ENCODE measurements around the gene LONP2. TPM values are rescaled to one million over a fixed set of nuclear protein-coding genes. Genes with fewer than 3 reads are reported as not detected.
A peak's percentile ranks its signal among the peaks of the same experiment; 100 is the strongest.

Gene LONP2
- total and polyA plus RNA-seq, 2 of the 13 experiments (the other 11 are each of a cell fraction or from before 2014, with no cell fraction given), result 39.2 to 63.3 TPM

DNA sequence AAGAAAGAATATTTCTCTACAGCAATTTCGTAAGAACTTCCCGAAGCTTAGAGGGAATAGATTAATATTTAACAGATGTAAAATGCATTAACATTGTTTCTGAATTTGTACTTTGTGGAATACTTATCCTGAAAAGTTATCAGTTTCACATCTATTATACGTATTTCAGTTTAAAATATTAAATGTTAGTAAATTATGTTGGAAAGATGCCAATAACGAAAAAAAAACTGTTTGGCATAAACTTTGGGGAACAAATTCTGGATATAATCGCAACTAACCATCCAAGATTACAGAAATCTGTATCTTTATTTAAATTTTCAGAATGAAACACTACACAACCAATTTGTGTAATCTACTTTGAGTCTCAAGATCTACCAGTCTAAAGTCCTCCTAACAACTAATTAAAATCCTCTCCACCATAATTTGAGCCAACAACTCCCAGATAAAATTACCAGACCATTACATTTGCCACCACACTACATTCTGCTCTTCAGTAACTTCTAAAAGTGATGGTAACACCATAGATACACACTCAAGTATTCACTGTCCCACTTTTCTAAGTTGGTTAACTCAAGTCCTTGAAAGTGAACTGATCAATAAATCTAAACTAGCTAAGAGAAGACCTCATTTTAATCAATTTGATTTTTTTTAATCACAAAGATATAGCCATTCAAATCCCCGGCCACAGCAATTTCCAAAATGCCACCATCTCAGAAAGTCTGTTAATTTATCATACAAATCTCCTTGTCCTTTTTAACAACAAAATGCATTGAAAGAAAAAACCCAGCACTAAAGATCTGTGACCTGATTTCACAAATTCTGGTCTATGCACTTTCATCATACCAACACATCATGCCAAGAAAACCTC is 139.1 kb downstream of the LONP2 start (continued):
- TF ChIP-seq NKX3-1 (CRISPR knock-in tag; IDR thresholded peaks at IDR 0.05) (no peak), ZNF619 (CRISPR knock-in tag; IDR thresholded peaks at IDR 0.05) (no peak), ZNF776 (CRISPR knock-in tag; IDR thresholded peaks at IDR 0.05) (no peak), KLF12 (CRISPR knock-in tag; IDR thresholded peaks at IDR 0.05; ENCODE audit: borderline replicate concordance) (peak; percentile 34; the same call in 1 of the 2 replicates), ZIK1 (CRISPR knock-in tag; IDR thresholded peaks at IDR 0.05; ENCODE audit: borderline replicate concordance, low read depth) (no peak), ZNF569 (CRISPR knock-in tag; IDR thresholded peaks at IDR 0.05; ENCODE audit: borderline replicate concordance) (no peak), MYPOP (CRISPR knock-in tag; IDR thresholded peaks at IDR 0.05) (peak; percentile 45; the same call in 1 of the 2 replicates), JUND (CRISPR knock-in tag; IDR thresholded peaks at IDR 0.05) (no peak)
- TF ChIP-seq, protein P1, sequence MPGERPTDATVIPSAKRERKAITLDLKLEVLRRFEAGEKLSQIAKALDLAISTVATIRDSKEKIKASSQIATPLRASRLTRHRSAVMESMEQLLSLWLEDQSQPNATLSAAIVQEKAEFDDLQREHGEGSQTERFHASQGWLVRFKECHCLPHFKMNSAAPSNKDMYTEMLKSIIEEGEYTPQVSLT (CRISPR knock-in tag; IDR thresholded peaks at IDR 0.05; ENCODE audit: borderline replicate concordance, low read depth), result no peak

- Histone ChIP-seq H3K36me3 (replicated peaks in 1 of 2; ENCODE audit: control insufficient read depth in 1 of 2, insufficient read depth in 2 of 2, low read length in 2 of 2) (no peaks in the 10 kb centered on the region), H3K27ac (ENCODE audit: extremely low read length, insufficient read depth, low read length) (peak overlapping the region; percentile 88), H4K20me1 (ENCODE audit: insufficient read depth, low read length) (peaks cover 48% of the 10 kb centered on the region), H3K4me2 (ENCODE audit: low read depth, low read length) (peak overlapping the region; percentile 80), H3K4me3 (replicated peaks in 1 of 3; ENCODE audit: insufficient read depth in 1 of 3, low read depth in 2 of 3, low read length in 3 of 3) (peak overlapping the region; percentile 57 to 85 (median 77)), H3K9me3 (ENCODE audit: low read length) (no peaks in the 10 kb centered on the region), H3K27me3 (ENCODE audit: control insufficient read depth in 1 of 2, insufficient read depth in 2 of 2, low read length in 2 of 2) (no peaks in the 10 kb centered on the region; a peak in 2 of 5 replicates), H3K4me1 (ENCODE audit: insufficient read depth, low read length) (peaks cover 67% of the 10 kb centered on the region), H3K79me2 (ENCODE audit: insufficient read depth, low read length) (peaks cover 55% of the 10 kb centered on the region), H3K9ac (ENCODE audit: insufficient read depth, low read depth, low read length) (peak overlapping the region; percentile 89), H2AFZ (ENCODE audit: low read length) (no peak overlapping the region)
- 2% methylated on average over 15 of the region's 15 CpGs for WGBS (ENCODE audit: low lambda C conversion rate)
- peak; percentile 95 for FAIRE-seq
- POLR2A ChIA-PET, result interaction anchor here (0.5 to 4.6 kb wide), 8 partner anchors 9 to 149 kb away, joined by 3 to 80 read pairs (median 4); no protein-coding TSS in a partner anchor
- in situ Hi-C loops (cut with HindIII; ENCODE audit: extremely low pct_ligation_motif_present, low pct_unique_long_range_greater_than_20kb) (no loop called here), intact Hi-C loops (cut with micrococcal nuclease; ENCODE audit: unreplicated experiment) (loop anchor here (2.0 kb wide), 1 partner anchor 59 kb away; no protein-coding TSS in a partner anchor)
- BruUV-seq (replicated peaks), result TSS peak; percentile 68
- DNase-seq (ENCODE audit: low spot score), result peak; percentile 70
- peak; percentile 63 for ATAC-seq
- CTCF ChIA-PET (ENCODE audit: low intra/inter-chr PET ratio, low total read pairs), result no interaction called here
- TF ChIP-seq ZNF629 (CRISPR knock-in tag; conservative IDR thresholded peaks at IDR 0.05) (peak; percentile 100), SNAPC4 (CRISPR knock-in tag; IDR thresholded peaks at IDR 0.05) (peak; percentile 59; the same call in 1 of the 2 replicates), SAP130 (CRISPR knock-in tag; IDR thresholded peaks at IDR 0.05; ENCODE audit: low read depth) (peak; percentile 32; the same call in 1 of the 2 replicates), ZBTB38 (CRISPR knock-in tag; IDR thresholded peaks at IDR 0.05) (no peak), KAT8 (CRISPR knock-in tag; IDR thresholded peaks at IDR 0.05) (peak; percentile 39; the same call in 1 of the 2 replicates), SSRP1 (CRISPR knock-in tag; IDR thresholded peaks at IDR 0.05) (no peak)
These were observed 139.9 kb downstream of the LONP2 start for GRCh38 chr16:48383877-48384519.
